Measurements from ENCODE around the gene CNDP2. TPM values are rescaled to one million over a fixed set of nuclear protein-coding genes. Genes with fewer than 3 reads are reported as not detected.
A peak's percentile ranks its signal among the peaks of the same experiment; 100 is the strongest.
"Not testable (repeated sequence)": the region's sequence is repeated elsewhere in the genome, so short reads cannot be mapped to it uniquely, and the experiment has no call there.

Gene CNDP2
- total RNA-seq, 2 donors from 2014 or later = 211 to 212 TPM

DNA sequence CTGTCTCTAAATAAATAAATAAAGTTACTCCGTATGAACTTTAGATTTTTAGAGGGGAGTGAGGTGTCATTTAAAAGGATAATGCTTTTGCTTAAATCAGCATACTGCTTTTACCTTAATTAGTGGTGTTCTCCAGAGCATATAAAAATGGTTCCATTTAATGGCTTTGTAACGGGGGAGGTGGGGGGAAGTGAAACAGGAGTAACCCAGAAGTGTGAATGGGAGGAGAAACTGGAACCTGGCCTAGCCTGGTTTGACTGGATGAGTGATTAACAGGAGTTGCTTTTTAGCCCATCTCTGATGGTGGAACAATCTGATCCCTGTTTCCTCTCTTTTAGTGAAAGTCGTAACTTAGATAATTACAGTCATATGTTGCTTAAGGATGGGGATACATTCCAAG is 1.6 kb downstream of the CNDP2 start:
- H3K27ac Mint-ChIP-seq = peak overlapping the region; percentile 91
- peak overlapping the region; percentile 97 to 98 for H3K4me3 Mint-ChIP-seq
- no peaks in the 10 kb centered on the region for H3K9me3 Mint-ChIP-seq
- no peak for DNase-seq
- no peaks in the 10 kb centered on the region for H3K27me3 Mint-ChIP-seq (ENCODE audit: low read depth)
- peaks cover 33% of the 10 kb centered on the region for H3K4me1 Mint-ChIP-seq (ENCODE audit: low read depth)
- ATAC-seq (replicated peaks in 1 of 2) = no peak
- peaks cover 12 to 21% of the 10 kb centered on the region in 2 donors for H3K36me3 Mint-ChIP-seq (ENCODE audit: insufficient read depth in 2 of 2)

DNA sequence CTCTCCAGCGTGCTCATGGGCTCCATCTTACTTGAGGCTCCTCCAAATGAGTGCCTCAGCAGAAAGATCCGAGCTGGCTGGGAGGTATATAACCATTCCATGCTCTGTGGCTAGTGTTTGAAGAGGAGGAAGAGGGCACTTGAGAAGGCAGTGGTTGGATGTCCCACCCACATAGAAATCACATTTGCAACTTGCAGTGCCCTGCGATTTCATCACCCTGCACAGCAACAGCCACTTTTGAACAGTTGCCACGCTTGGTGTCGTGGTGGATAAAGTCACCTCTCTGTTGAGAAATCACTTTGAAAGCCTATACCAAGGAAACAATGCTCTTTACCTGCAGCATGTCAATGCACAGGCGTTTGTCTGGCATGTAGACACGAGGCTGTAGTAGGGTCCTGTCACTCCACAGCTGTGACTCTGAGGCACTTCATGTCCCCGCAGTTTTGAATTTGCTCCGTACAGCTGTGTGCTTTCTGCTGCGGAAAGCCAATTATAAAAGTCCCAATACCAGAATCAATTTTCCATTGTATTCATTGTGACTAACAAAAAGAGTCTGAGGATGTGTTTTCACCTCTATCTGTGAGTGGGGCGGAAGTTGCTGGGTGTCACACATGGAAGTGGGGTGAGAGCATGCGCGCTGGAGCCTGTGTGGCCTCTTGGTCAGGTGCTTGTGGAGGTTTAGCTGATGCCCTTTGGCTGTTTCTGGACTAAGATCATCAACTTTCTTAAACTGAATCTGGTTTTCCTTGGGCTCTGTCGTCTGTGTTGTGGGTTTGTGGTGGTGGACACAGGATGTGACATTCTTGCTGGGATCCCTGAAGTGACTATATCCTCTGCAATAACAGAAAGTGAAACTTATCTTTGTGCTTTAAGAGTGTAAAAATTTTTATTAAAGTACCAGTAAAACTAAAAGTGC is 2.8 kb downstream of the CNDP2 start:
- ATAC-seq (replicated peaks in 1 of 2) (peak; percentile 67 to 68), DNase-seq (peak; percentile 85 to 86)
- H3K36me3 Mint-ChIP-seq (ENCODE audit: insufficient read depth in 2 of 2) = peaks cover 12 to 28% of the 10 kb centered on the region in 2 donors
- peaks cover 33% of the 10 kb centered on the region for H3K4me1 Mint-ChIP-seq (ENCODE audit: low read depth)
- peak overlapping the region; percentile 91 for H3K27ac Mint-ChIP-seq
- peak overlapping the region; percentile 97 to 98 for H3K4me3 Mint-ChIP-seq
- no peaks in the 10 kb centered on the region for H3K9me3 Mint-ChIP-seq
- H3K27me3 Mint-ChIP-seq (ENCODE audit: low read depth) = no peaks in the 10 kb centered on the region

DNA sequence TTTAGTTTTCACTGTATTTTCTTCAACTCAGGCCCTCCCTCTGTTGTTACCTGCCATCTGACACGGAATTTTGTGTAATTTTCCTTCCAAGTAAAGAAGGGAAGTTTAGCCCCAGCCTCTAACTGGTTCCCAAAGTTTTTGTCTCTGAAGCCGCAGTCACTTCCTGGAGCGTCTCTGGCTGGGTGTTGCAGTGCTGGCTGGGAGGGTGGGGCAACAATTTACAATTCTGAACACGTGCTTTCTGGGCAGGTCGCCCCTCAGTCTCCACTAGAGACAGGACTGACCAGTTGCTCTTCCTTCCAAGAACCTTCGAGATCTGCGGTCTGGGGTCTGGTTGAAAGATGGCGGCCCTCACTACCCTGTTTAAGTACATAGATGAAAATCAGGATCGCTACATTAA is 3.5 kb downstream of the CNDP2 start:
- H3K27me3 Mint-ChIP-seq (ENCODE audit: low read depth) = no peaks in the 10 kb centered on the region
- peaks cover 12 to 31% of the 10 kb centered on the region in 2 donors for H3K36me3 Mint-ChIP-seq (ENCODE audit: insufficient read depth in 2 of 2)
- H3K4me1 Mint-ChIP-seq (ENCODE audit: low read depth) = peaks cover 33% of the 10 kb centered on the region
- ATAC-seq (replicated peaks in 1 of 2) = peak in 1 of 2 donors; percentile 9
- peak overlapping the region; percentile 97 to 98 for H3K4me3 Mint-ChIP-seq
- DNase-seq = peak; percentile 29 to 42
- peak overlapping the region; percentile 91 for H3K27ac Mint-ChIP-seq
- H3K9me3 Mint-ChIP-seq = no peaks in the 10 kb centered on the region

DNA sequence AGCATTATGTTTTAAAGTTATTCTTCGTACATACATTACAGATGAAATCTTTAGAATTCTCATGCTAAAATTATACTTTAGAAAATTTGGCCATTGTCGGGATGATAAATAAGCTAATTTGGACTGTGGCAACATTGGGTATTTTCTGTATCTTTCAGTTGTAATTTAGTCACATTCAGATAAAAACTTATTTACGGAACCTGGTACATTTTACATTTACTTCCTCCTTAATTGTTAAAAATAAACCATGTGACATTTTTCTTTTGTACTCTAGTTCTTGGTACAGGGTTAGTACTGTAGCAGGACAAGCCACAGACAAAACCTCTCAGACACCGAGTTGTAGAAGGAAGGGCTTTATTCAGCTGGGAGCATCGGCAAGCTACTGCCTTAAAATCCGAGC is 4.2 kb downstream of the CNDP2 start:
- Mint-ChIP-seq H3K27me3 (ENCODE audit: low read depth) (no peaks in the 10 kb centered on the region), H3K4me1 (ENCODE audit: low read depth) (peaks cover 33% of the 10 kb centered on the region), H3K36me3 (ENCODE audit: insufficient read depth in 2 of 2) (peaks cover 12 to 32% of the 10 kb centered on the region in 2 donors), H3K27ac (peak overlapping the region; percentile 78), H3K4me3 (peak overlapping the region; percentile 57 to 74), H3K9me3 (no peaks in the 10 kb centered on the region)
- ATAC-seq (replicated peaks in 1 of 2) = no peak
- no peak for DNase-seq

DNA sequence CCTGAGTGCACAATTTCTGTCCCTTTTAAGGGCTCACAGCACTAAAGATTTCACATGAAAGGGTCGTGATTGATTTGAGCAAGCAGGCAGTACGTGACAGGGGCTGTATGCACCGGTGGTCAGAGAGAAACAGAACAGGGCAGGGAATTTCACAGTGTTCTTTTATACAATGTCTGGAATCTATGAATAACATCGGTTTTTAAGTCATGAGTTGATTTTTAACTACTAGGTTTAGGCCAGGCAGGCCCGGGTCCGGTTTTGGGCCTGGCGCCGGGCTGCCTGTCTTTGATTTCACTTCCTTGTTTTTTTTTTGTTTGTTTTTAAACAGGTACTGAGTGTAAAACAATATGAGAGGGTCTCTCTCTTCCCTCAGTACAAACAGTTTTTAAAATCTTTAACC is 4.6 kb downstream of the CNDP2 start:
- H3K9me3 Mint-ChIP-seq; DNase-seq; H3K27me3 Mint-ChIP-seq (ENCODE audit: low read depth); ATAC-seq (replicated peaks in 1 of 2): not testable (repeated sequence)
- H3K4me1 Mint-ChIP-seq (ENCODE audit: low read depth) = peaks cover 33% of the 10 kb centered on the region
- peak overlapping the region; percentile 78 for H3K27ac Mint-ChIP-seq
- peaks cover 12 to 32% of the 10 kb centered on the region in 2 donors for H3K36me3 Mint-ChIP-seq (ENCODE audit: insufficient read depth in 2 of 2)
- H3K4me3 Mint-ChIP-seq = peak overlapping the region; percentile 57 to 74

DNA sequence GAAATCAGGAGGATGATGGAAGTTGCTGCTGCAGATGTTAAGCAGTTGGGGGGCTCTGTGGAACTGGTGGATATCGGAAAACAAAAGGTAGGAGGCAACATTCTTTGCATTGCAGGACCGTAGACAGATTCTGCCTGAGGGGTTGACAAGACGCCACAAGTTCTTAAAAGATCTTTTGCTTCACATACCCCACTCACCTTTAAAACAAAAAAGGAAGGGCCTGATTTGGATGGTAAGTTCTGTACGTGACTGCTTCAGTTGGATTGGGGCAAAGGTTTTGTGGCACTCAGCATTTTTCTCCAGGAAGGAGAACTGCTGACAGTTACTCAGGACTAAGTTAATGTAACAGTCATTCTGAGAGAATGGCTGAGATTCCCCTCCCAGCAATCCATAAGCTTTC is 5.2 kb downstream of the CNDP2 start:
- H3K27me3 Mint-ChIP-seq (ENCODE audit: low read depth) = no peaks in the 10 kb centered on the region
- ATAC-seq (replicated peaks in 1 of 2) = no peak
- H3K9me3 Mint-ChIP-seq = no peaks in the 10 kb centered on the region
- peak overlapping the region; percentile 78 for H3K27ac Mint-ChIP-seq
- H3K36me3 Mint-ChIP-seq (ENCODE audit: insufficient read depth in 2 of 2) = peaks cover 11 to 29% of the 10 kb centered on the region in 2 donors
- peaks cover 33% of the 10 kb centered on the region for H3K4me1 Mint-ChIP-seq (ENCODE audit: low read depth)
- H3K4me3 Mint-ChIP-seq = peak overlapping the region in 1 of 2 donors; percentile 74
- no peak for DNase-seq

DNA sequence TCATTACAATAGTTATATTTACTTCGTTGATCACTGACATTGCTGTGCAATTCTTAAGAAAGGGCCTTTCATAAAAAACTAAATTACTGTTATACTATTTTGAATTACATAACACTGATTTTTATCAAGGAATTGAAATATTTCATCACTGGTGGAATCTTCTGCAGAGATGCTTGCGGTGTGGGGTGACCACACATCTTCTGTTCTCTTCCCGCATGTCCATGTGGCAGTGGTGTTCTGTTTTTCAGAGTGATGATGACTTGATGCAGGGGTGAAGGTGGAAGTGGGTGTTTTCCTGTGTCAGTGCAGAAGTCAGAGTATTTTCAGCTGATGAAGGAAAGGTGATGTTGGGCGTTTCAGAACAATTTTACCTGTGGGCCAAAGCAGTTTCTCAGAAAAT is 7.0 kb downstream of the CNDP2 start:
- Mint-ChIP-seq H3K4me1 (ENCODE audit: low read depth) (peaks cover 23% of the 10 kb centered on the region), H3K9me3 (no peaks in the 10 kb centered on the region), H3K27me3 (ENCODE audit: low read depth) (no peaks in the 10 kb centered on the region), H3K27ac (no peak overlapping the region), H3K4me3 (no peak overlapping the region), H3K36me3 (ENCODE audit: insufficient read depth in 2 of 2) (peaks cover 14 to 42% of the 10 kb centered on the region in 2 donors)
- ATAC-seq (replicated peaks in 1 of 2) (no peak), DNase-seq (no peak)

DNA sequence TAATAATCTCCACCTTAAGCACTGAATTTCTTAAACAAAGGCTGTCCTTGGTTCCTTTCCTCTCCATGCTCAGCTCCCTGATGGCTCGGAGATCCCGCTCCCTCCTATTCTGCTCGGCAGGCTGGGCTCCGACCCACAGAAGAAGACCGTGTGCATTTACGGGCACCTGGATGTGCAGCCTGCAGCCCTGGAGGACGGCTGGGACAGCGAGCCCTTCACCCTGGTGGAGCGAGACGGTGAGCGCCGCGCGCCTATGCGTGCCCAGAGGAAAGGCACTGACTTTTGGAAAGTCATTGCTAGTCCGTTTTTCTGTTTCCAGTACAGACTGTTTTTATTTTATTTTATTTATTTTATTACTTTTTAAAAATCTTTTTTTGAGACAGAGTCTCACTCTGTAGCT is 9.6 kb downstream of the CNDP2 start:
- H3K9me3 Mint-ChIP-seq = no peaks in the 10 kb centered on the region
- no peak overlapping the region for H3K4me3 Mint-ChIP-seq
- peaks cover 8 to 37% of the 10 kb centered on the region in 2 donors for H3K36me3 Mint-ChIP-seq (ENCODE audit: insufficient read depth in 2 of 2)
- peaks cover 6% of the 10 kb centered on the region for H3K4me1 Mint-ChIP-seq (ENCODE audit: low read depth)
- H3K27me3 Mint-ChIP-seq (ENCODE audit: low read depth) = no peaks in the 10 kb centered on the region
- no peak for ATAC-seq (replicated peaks in 1 of 2)
- DNase-seq = no peak
- H3K27ac Mint-ChIP-seq = no peak overlapping the region

DNA sequence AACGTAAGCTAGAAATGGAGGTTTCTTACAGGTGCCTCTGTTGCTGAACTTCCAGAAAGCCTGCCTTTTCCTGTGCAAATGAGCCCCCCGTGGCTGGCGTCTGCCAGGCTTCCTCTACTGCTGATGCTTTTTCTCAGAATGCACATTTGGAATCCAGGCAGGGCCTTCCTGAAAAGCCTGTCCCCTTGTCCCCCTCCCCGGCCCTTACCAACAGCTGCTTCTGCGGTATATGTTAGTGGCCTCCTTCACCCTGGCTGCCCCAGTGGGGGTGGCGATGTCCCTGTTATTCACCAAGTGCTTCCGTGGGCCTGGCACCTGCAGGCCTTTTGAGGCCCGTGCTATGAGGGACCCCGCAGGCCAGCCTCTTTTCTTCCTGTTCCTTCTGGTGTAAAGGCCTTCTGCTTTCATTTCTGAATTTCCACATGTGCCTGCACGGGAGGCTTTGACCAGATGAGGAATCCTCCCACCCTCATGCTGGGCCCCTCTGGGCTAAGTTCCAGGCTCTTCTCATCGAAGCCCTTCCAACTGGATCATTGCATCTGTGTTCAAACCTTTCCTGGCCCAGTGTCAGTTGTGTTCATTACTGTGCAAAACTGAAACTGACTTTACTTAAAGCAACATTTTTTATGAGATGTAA is 10.4 kb downstream of the CNDP2 start:
- H3K9me3 Mint-ChIP-seq = no peaks in the 10 kb centered on the region
- H3K4me3 Mint-ChIP-seq = no peak overlapping the region
- ATAC-seq (replicated peaks in 1 of 2) (no peak), DNase-seq (no peak)
- peaks cover 6 to 33% of the 10 kb centered on the region in 2 donors for H3K36me3 Mint-ChIP-seq (ENCODE audit: insufficient read depth in 2 of 2)
- peaks cover 6% of the 10 kb centered on the region for H3K4me1 Mint-ChIP-seq (ENCODE audit: low read depth)
- H3K27ac Mint-ChIP-seq = peak overlapping the region; percentile 29
- no peaks in the 10 kb centered on the region for H3K27me3 Mint-ChIP-seq (ENCODE audit: low read depth)

DNA sequence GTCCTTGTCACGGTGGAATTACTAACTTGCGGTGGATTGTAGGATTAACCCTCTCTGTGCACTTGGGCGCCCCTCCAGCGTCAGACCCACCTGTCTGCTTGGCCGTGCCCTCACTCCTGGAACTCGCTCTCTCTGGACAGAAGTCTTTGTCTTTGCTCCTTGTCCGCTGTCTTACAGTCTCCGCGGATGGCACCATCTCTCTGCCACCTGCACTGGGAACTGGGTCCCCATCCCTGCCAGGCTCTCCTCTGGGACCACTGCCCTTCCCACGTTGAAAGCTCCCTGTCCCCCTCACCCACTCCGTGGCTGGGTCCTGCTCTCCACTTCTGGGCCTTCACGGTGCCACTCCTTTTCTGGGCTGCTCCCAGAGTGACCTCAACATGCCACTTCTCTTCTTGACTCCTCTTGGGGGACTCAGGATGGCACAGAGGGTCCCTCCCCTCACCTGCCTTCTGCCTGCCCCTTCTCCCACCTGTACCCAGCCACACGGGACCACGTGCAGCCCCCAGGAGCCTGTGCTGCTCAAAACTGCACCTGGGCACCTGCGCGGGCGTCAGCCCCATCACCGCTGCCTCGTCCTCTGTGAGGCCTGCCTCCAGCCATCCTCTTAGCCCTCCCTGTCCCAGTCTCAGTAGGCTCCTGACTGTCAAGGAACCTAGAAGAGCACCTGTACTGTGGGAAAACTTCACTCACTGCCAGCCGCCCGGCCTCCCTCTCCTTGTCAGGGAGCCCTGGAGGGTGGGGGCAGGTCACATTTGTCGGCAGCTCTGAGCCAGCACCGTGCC is 11.1 kb downstream of the CNDP2 start:
- Mint-ChIP-seq H3K27ac (no peak overlapping the region), H3K9me3 (no peaks in the 10 kb centered on the region), H3K36me3 (ENCODE audit: insufficient read depth in 2 of 2) (peaks cover 4 to 30% of the 10 kb centered on the region in 2 donors), H3K4me3 (no peak overlapping the region), H3K4me1 (ENCODE audit: low read depth) (peaks cover 6% of the 10 kb centered on the region), H3K27me3 (ENCODE audit: low read depth) (no peaks in the 10 kb centered on the region)
- DNase-seq (no peak), ATAC-seq (replicated peaks in 1 of 2) (no peak)

DNA sequence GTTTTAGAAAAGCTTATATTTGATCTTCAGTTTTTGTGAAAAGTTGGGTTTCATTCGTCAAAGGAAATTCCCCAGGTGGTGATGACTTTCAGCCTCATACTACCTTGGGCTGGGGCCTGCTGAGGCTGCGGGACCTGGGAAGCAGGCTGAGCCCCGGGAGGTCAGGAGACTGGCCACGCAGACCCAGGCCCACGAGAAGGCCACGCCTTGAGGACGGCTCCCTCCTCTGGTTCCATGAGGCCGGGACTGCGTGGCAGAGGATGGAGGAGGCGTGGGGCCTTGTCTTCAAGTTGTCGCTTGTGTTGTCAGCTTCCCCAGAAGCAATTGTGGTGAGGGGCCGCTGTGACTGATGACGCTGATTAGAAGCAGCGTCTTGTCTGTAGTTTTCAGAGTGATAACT is 11.8 kb downstream of the CNDP2 start:
- Mint-ChIP-seq H3K4me3 (no peak overlapping the region), H3K4me1 (ENCODE audit: low read depth) (peaks cover 6% of the 10 kb centered on the region), H3K27me3 (ENCODE audit: low read depth) (no peaks in the 10 kb centered on the region), H3K27ac (no peak overlapping the region), H3K9me3 (no peaks in the 10 kb centered on the region), H3K36me3 (ENCODE audit: insufficient read depth in 2 of 2) (peaks cover 8 to 27% of the 10 kb centered on the region in 2 donors)
- no peak for ATAC-seq (replicated peaks in 1 of 2)
- DNase-seq = no peak

DNA sequence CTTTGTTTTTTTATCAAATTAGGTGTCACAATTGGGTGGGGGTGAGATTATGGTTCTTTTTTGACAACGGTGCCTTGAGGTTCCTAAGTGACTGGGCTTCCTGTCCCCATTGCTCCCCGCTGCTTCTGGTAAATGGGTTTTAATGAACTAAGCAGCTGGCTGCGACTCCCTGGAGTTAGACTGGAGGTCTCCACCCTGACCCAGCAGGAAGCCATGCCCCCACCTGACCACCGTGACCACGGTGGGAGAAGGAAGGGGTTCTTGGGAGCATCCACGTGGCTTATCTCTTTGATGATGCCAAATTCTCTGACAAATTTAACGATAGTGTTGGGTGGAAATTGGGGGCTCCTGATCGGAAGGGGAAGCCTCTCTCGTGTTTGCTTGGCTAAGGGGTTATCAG is 12.2 kb downstream of the CNDP2 start:
- Mint-ChIP-seq H3K4me1 (ENCODE audit: low read depth) (peaks cover 6% of the 10 kb centered on the region), H3K4me3 (no peak overlapping the region), H3K27ac (no peak overlapping the region), H3K27me3 (ENCODE audit: low read depth) (no peaks in the 10 kb centered on the region), H3K9me3 (no peaks in the 10 kb centered on the region), H3K36me3 (ENCODE audit: insufficient read depth in 2 of 2) (peaks cover 8 to 23% of the 10 kb centered on the region in 2 donors)
- ATAC-seq (replicated peaks in 1 of 2) (no peak), DNase-seq (no peak)

DNA sequence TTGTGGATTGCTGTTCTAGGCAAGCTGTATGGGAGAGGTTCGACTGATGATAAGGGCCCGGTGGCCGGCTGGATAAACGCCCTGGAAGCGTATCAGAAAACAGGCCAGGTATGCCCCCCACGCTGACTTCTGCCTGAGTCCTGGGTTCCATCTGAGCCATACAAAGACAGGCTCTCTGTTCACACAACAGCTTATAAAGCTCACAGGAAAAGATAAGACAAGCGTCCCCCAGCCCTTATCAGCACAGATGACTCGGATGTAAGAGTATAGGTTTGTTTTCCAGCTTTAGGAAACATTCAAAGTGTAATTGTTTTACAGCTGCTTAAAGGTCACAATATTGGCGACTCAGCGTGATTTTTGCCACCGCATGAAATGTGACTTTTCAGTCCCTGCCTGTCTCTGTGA is 12.7 kb downstream of the CNDP2 start:
- Mint-ChIP-seq H3K4me3 (no peak overlapping the region), H3K4me1 (ENCODE audit: low read depth) (peaks cover 6% of the 10 kb centered on the region), H3K9me3 (no peaks in the 10 kb centered on the region), H3K27me3 (ENCODE audit: low read depth) (no peaks in the 10 kb centered on the region), H3K27ac (no peak overlapping the region), H3K36me3 (ENCODE audit: insufficient read depth in 2 of 2) (peaks cover 8 to 23% of the 10 kb centered on the region in 2 donors)
- DNase-seq (no peak), ATAC-seq (replicated peaks in 1 of 2) (no peak)

Measured in activated T-cell treated with anti-CD3 and anti-CD28 coated beads, Interleukin-2, amount 50 U/mL, for 72 hours (primary cell).